Measurements from ENCODE around the gene UBASH3A. TPM values are rescaled to one million over a fixed set of nuclear protein-coding genes. Genes with fewer than 3 reads are reported as not detected.
"Not testable (repeated sequence)": the region's sequence is repeated elsewhere in the genome, so short reads cannot be mapped to it uniquely, and the experiment has no call there.

Gene UBASH3A
- total RNA-seq, 4 donors from 2014 or later, result 0.41 TPM; not detected in 3

GRCh38 chr21:42406201-42406621 lies 2.5 kb downstream of the UBASH3A start:
- no peak overlapping the region for H3K4me3 ChIP-seq
- ATAC-seq, result no peak

GRCh38 chr21:42406866-42407265 lies 3.2 kb downstream of the UBASH3A start:
- Histone ChIP-seq H3K4me3 (no peak overlapping the region), H3K36me3 (no peaks in the 10 kb centered on the region), H3K27me3 (peaks cover 12 to 16% (median 14%) of the 10 kb centered on the region in 3 donors), H3K9me3 (no peaks in the 10 kb centered on the region), H3K4me1 (no peaks in the 10 kb centered on the region), H3K27ac (no peak overlapping the region)
- DNase-seq (no peak), ATAC-seq (no peak)
- intact Hi-C loops (cut with DNase I; ENCODE audit: low total_unique reads), result no loop called here
- TF ChIP-seq CTCF (IDR thresholded peaks at IDR 0.05 in 4 of 5, conservative IDR thresholded peaks at IDR 0.05 in 1 of 5) (no peak), POLR2A (IDR thresholded peaks at IDR 0.05) (no peak)
- in situ Hi-C loops (cut with MboI; ENCODE audit: low sequenced_read_pairs in 4 of 4), result no loop called here

More at GRCh38 chr21:42406201-42406621, 2.5 kb downstream of the UBASH3A start:
- Histone ChIP-seq H3K4me1 (no peaks in the 10 kb centered on the region), H3K27ac (no peak overlapping the region), H3K36me3 (no peaks in the 10 kb centered on the region), H3K9me3 (no peaks in the 10 kb centered on the region), H3K27me3 (peaks cover 8 to 12% (median 9%) of the 10 kb centered on the region in 3 donors)
- intact Hi-C loops (cut with DNase I; ENCODE audit: low total_unique reads) (no loop called here), in situ Hi-C loops (cut with MboI; ENCODE audit: low sequenced_read_pairs in 4 of 4) (no loop called here)
- no peak for TF ChIP-seq CTCF (IDR thresholded peaks at IDR 0.05 in 4 of 5, conservative IDR thresholded peaks at IDR 0.05 in 1 of 5)
- TF ChIP-seq POLR2A (IDR thresholded peaks at IDR 0.05), result no peak
- DNase-seq, result no peak

- H3K27me3 ChIP-seq, result peaks cover 12 to 19% (median 14%) of the 10 kb centered on the region in 3 donors
- intact Hi-C loops (cut with DNase I; ENCODE audit: low total_unique reads), result no loop called here
Measured at GRCh38 chr21:42407476-42407875, 3.8 kb downstream of the UBASH3A start.

GRCh38 chr21:42408718-42409117 lies 5.0 kb downstream of the UBASH3A start:
- H3K9me3 ChIP-seq; ATAC-seq; H3K36me3 ChIP-seq; H3K4me3 ChIP-seq; DNase-seq; H3K4me1 ChIP-seq; in situ Hi-C loops (cut with MboI; ENCODE audit: low sequenced_read_pairs in 4 of 4); intact Hi-C loops (cut with DNase I; ENCODE audit: low total_unique reads); H3K27ac ChIP-seq: not testable (repeated sequence)
- peaks cover 12 to 19% (median 14%) of the 10 kb centered on the region in 3 donors for H3K27me3 ChIP-seq

More at GRCh38 chr21:42407476-42407875, 3.8 kb downstream of the UBASH3A start:
- no peak for DNase-seq
- H3K9me3 ChIP-seq, result no peaks in the 10 kb centered on the region
- no peak for ATAC-seq
- H3K36me3 ChIP-seq, result no peaks in the 10 kb centered on the region
- H3K4me1 ChIP-seq, result no peaks in the 10 kb centered on the region
- no peak overlapping the region for H3K27ac ChIP-seq
- no peak overlapping the region for H3K4me3 ChIP-seq
- in situ Hi-C loops (cut with MboI; ENCODE audit: low sequenced_read_pairs in 4 of 4), result no loop called here
- TF ChIP-seq CTCF (IDR thresholded peaks at IDR 0.05 in 4 of 5, conservative IDR thresholded peaks at IDR 0.05 in 1 of 5) (no peak), POLR2A (IDR thresholded peaks at IDR 0.05) (no peak)

- Histone ChIP-seq H3K27ac (no peak overlapping the region), H3K4me3 (no peak overlapping the region), H3K36me3 (no peaks in the 10 kb centered on the region), H3K4me1 (no peaks in the 10 kb centered on the region), H3K27me3 (peaks cover 12 to 19% (median 14%) of the 10 kb centered on the region in 3 donors), H3K9me3 (no peaks in the 10 kb centered on the region)
- no peak for TF ChIP-seq CTCF (IDR thresholded peaks at IDR 0.05 in 4 of 5, conservative IDR thresholded peaks at IDR 0.05 in 1 of 5)
- no peak for TF ChIP-seq POLR2A (IDR thresholded peaks at IDR 0.05)
- intact Hi-C loops (cut with DNase I; ENCODE audit: low total_unique reads), result no loop called here
- ATAC-seq (no peak), DNase-seq (no peak)
- in situ Hi-C loops (cut with MboI; ENCODE audit: low sequenced_read_pairs in 4 of 4), result no loop called here
Measured at GRCh38 chr21:42409366-42409765, 5.7 kb downstream of the UBASH3A start.

Data from gastrocnemius medialis (tissue), 4 donors.